ENCODE data around the gene PDSS2. TPM values are rescaled to one million over a fixed set of nuclear protein-coding genes. Genes with fewer than 3 reads are reported as not detected.

The PDSS2 gene
- total and polyA plus RNA-seq, 2 of the 8 experiments (the other 6 are each of a cell fraction or from before 2014, with no cell fraction given), result 10.7 to 16.1 TPM

- Histone ChIP-seq H4K8ac (ENCODE audit: extremely low read depth, insufficient read depth, low read length) (no peak overlapping the region), H3K18ac (ENCODE audit: extremely low read depth, low read length) (peak overlapping the region; percentile 80), H3K27me3 (replicated peaks in 1 of 4; ENCODE audit: control insufficient read depth in 3 of 4, extremely low read depth in 1 of 4, insufficient read depth in 3 of 4, low read length in 3 of 4) (no peaks in the 10 kb centered on the region), H3K79me2 (ENCODE audit: control insufficient read depth in 1 of 2, insufficient read depth in 2 of 2, low read length in 2 of 2) (peaks cover 0 to 1% of the 10 kb centered on the region in 2 experiments; a peak in 2 of 4 replicates), H3K23me2 (ENCODE audit: low read depth, low read length) (peaks cover 8% of the 10 kb centered on the region), H3K4me2 (ENCODE audit: insufficient read depth in 1 of 2, low read depth in 2 of 2, low read length in 2 of 2) (no peak overlapping the region), H3K9me3 (ENCODE audit: insufficient read depth in 2 of 2, low read depth in 1 of 2, low read length in 1 of 2) (no peaks in the 10 kb centered on the region), H4K5ac (ENCODE audit: insufficient read length, low read depth, low read length) (peak overlapping the region; percentile 95), H2BK15ac (ENCODE audit: low read length) (no peak overlapping the region), H3K23ac (ENCODE audit: insufficient read length) (no peak overlapping the region), H2BK12ac (ENCODE audit: low read depth, low read length) (peak overlapping the region; percentile 90), H3K36me3 (ENCODE audit: control insufficient read depth in 2 of 4, insufficient read depth in 4 of 4, low read length in 3 of 4) (no peaks in the 10 kb centered on the region), H3K9ac (replicated peaks in 1 of 4; ENCODE audit: extremely low read depth in 1 of 4, low read depth in 3 of 4, low read length in 3 of 4) (no peak overlapping the region; a peak in 1 of 7 replicates), H2BK20ac (ENCODE audit: low read length) (peak overlapping the region; percentile 94), H3K79me1 (ENCODE audit: low read depth, low read length) (no peaks in the 10 kb centered on the region), H2AK5ac (ENCODE audit: low read depth, low read length) (peak overlapping the region; percentile 7; the same call in 1 of the 2 replicates), H3K27ac (ENCODE audit: low read depth, low read length) (peak overlapping the region; percentile 14; the same call in 1 of the 2 replicates), H3K4ac (replicated peaks; ENCODE audit: insufficient read length, low read depth, low read length) (no peak overlapping the region), H3K56ac (replicated peaks; ENCODE audit: insufficient read length, low read depth, low read length) (no peak overlapping the region), H4K91ac (replicated peaks; ENCODE audit: insufficient read length, low read length) (peak overlapping the region; percentile 96), H3K14ac (ENCODE audit: insufficient read length) (no peak overlapping the region), H3K4me1 (replicated peaks in 1 of 4; ENCODE audit: control insufficient read depth in 3 of 4, insufficient read depth in 4 of 4, low read length in 3 of 4) (peaks cover 6 to 12% (median 10%) of the 10 kb centered on the region in 4 experiments), H4K20me1 (replicated peaks in 1 of 2; ENCODE audit: control insufficient read depth in 1 of 2, insufficient read depth in 2 of 2, low read length in 2 of 2) (no peaks in the 10 kb centered on the region), H3K4me3 (ENCODE audit: extremely low read depth in 1 of 4, insufficient read depth in 2 of 4, low read depth in 3 of 4, low read length in 4 of 4) (no peak overlapping the region), H2BK120ac (replicated peaks; ENCODE audit: low read depth, low read length) (peak overlapping the region; percentile 25), H2BK5ac (ENCODE audit: low read depth, low read length) (peak overlapping the region; percentile 88; the same call in 1 of the 2 replicates), H2AFZ (ENCODE audit: low read length) (no peak overlapping the region)
- WGBS, 2 experiments (ENCODE audit: extremely low coverage in 1 of 2, insufficient coverage in 1 of 2, insufficient read length in 1 of 2, insufficient replicate concordance in 2 of 2, low coverage in 1 of 2, low lambda C conversion rate in 2 of 2, missing lambda C conversion rate in 1 of 2), result 60% methylated on average over 2 of the region's 2 CpGs; no CpG with 5 or more reads in 1 of the 2 experiments
- POLR2A ChIA-PET (ENCODE audit: partially characterized antibody), result interaction anchor here (0.7 to 5.2 kb wide), 4 partner anchors 12 to 59 kb away, joined by 3 to 53 read pairs (median 3); no protein-coding TSS in a partner anchor
- DNase-seq (ENCODE audit: low read depth in 1 of 2, low spot score in 2 of 2), result no peak
- no peak for FAIRE-seq
- CTCF ChIA-PET (ENCODE audit: partially characterized antibody), result interaction anchor here (0.6 to 1.3 kb wide), 4 partner anchors 13 to 1289 kb away, joined by 3 to 7 read pairs (median 3); no protein-coding TSS in a partner anchor
- TF ChIP-seq TBP (IDR thresholded peaks at IDR 0.05; ENCODE audit: low read depth, low read length) (0 out of 2 replicates have a peak, but pooled peaks have one; percentile 18), RXRA (IDR thresholded peaks at IDR 0.05; ENCODE audit: insufficient read depth, low read depth, low read length) (no peak), RAD21 (IDR thresholded peaks at IDR 0.05 in 1 of 2, conservative IDR thresholded peaks at IDR 0.05 in 1 of 2; ENCODE audit: low read depth in 2 of 2, low read length in 2 of 2) (peak in 1 of 2 experiments; percentile 20; a peak in 1 of 4 replicates)
Observed at GRCh38 chr6:107118976-107119375, 340.4 kb downstream of the PDSS2 start.
